ENCODE measurements around the gene CD244. TPM values are rescaled to one million over a fixed set of nuclear protein-coding genes. Genes with fewer than 3 reads are reported as not detected.
"Not testable (repeated sequence)": the region's sequence is repeated elsewhere in the genome, so short reads cannot be mapped to it uniquely, and the experiment has no call there.

CD244 gene
- total RNA-seq, 1 donor from 2014 or later: 0.56 TPM

DNA sequence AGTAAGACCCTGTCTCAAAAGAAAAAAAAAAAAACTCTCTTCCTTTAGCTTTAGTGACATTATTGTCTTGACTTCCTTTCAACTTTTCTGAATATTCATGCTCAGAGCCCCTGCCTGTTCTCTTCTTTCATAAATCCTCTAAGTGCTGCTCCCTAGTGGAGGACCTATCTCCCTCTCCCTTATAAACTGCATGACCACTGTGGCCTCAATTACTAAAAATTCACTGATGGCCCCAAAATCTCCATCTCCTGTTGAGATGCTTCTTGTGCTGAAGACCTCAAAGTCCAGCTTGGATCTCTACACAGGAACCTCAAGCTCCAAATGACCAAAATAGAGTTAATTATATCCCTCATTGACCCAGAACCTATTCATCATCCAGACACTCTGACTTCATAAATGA is 14.5 kb upstream of the CD244 start:
- no peak for ATAC-seq

- ATAC-seq: no peak
These were observed 13.6 kb upstream of the CD244 start for GRCh38 chr1:160876311-160876710.

- not testable (repeated sequence) for ATAC-seq
These were observed 12.9 kb upstream of the CD244 start for GRCh38 chr1:160875591-160875990.

GRCh38 chr1:160874935-160875334 is 12.2 kb upstream of the CD244 start:
- ATAC-seq: no peak

- ATAC-seq: no peak
These were observed 5.5 kb upstream of the CD244 start for GRCh38 chr1:160868141-160868540.

GRCh38 chr1:160867651-160868050 is 5.0 kb upstream of the CD244 start:
- ATAC-seq: not testable (repeated sequence)

DNA sequence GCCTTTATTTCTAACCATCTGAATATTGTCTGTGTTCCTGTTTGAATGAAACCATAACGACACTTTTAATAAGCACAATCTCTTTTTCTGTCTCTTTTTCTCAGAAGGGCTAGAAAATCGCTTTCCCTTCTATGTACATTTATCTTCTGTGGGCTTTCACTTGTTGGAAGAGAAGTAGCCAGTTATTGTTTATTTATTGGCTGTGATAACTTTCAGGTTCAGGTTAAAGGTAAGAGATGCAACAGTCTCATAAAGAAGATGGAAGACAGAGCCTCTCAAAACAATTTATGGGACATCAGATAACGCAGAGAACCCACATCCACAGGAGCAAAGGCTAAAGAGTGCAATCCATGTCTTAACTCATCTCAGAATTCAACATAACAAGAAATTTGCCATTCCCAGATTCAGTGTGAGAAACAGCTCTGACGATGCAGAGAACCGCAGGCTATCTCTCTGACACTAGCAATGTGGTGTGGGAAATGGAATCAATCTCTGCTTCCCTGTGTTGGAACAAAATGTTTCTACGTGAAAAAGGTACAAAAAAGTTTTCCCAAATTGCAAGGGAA is 4.1 kb upstream of the CD244 start:
- ATAC-seq: no peak

GRCh38 chr1:160866001-160866694 is 3.5 kb upstream of the CD244 start:
- no peak for ATAC-seq

GRCh38 chr1:160865337-160865736 is 2.6 kb upstream of the CD244 start:
- ATAC-seq: no peak

DNA sequence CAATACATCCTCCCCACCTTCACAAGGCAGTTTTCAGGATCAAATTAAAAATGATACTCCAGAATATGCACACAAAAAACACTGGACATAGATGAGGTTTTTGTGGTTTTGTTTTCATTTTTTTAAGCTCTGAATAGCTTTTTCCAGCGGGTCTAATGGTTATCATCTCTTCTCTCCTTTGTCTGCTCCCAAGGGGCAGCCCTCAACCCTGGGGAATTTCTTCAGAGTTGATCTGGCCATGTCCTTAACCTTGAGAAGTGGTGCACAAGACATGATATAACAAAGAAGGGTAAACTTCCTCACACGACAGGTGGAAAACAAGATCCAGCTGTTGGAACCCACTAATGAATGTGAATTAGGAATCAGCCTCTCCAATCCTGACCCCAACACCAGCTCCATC is 1.5 kb upstream of the CD244 start:
- ATAC-seq: no peak

- ATAC-seq: no peak
These were observed 1.1 kb upstream of the CD244 start for GRCh38 chr1:160863774-160864131.

- ATAC-seq: no peak
These were observed 530 bp upstream of the CD244 start for GRCh38 chr1:160863061-160863773.

DNA sequence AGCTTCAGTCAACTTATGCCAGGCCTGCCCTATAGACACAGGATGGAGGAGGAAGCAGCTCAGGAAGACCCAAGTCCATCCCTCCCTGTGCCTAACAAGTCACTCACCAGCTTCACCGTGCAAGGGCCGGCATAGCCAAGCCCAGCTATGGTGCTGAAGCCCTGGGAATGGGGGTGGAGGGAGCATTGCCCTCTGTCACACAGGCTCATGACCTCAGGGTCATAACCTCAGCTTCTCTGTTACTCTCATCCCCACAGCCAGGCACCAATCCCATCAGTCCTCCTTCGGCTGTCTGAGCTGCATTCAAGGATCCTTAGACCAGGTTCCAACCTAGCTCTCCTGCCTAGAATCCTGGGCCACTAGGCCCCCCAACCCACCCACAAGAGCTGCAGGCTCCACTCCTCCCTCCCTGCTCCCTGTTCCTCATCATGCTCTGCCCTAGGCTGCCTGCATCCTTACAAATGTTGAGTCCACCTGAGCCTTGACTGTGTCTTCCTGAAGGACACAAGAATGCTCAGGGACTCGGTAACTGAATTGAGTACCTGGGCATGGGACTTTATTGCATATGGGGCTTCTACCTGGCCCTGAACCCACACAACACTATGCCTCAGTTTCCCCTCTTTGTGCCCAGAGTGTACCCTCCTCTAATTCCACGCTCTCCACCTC is 1.7 kb downstream of the CD244 start:
- no peak for ATAC-seq

DNA sequence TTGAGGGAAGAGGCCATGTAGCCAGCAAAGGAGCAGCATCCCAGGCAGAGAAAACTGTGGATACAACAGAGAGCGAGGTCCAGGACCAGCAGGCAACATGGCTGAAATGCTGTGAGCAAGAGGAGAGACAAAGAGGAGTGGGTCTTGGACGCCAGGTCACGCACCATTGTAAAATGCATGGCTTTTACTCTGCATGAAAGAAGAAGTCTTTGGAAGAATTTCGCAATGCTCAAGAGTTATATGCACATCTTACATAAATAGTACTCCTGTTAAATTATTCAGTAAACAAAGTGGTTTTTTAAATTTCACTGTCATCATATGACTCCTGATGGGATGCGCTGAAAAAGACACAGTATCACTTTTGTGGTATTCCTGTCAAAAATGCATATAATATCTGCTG is 3.5 kb downstream of the CD244 start:
- no peak for ATAC-seq

GRCh38 chr1:160858507-160858906 is 4.2 kb downstream of the CD244 start:
- peak; percentile 29 for ATAC-seq

DNA sequence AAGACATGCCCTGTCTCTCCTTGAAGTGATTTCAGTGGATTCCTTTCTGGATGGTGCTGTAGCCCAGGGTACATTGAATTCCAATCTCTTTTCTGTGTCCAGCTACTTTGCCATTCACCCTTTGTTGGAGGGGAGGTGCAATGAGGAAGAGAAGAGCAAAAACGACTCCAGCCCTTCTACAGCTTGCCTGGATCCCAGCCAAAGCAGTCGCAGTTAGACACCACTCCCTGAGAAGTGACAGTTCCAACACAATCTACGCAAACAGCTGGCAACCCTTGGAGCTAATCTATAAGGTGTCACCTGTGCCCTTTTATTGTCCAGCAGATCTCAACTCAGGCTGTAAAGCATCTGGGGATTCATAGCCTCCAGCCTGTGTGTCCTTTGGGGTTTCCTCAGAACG is 4.6 kb downstream of the CD244 start:
- ATAC-seq: no peak

- ATAC-seq: peak; percentile 28
These were observed 7.3 kb downstream of the CD244 start for GRCh38 chr1:160855181-160855981.

DNA sequence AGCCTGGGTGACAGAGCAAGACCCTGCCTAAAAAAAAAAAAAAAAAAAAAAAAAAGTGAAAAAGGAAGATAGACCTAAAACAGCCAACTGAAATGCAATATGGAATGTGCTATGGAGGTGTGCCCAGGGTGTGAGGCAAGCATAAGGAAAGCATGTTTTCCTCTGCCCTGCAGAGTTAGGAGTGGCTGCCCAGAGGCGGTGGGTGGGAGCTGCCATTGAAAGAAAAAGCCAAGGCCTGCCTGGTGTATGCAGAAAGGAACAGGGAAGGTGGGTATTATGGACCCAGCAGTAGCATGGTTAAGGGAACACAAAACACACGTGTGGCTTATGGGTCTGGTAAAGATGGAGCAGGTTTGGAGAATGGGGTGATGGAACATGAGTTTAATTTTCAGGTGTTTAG is 8.9 kb downstream of the CD244 start:
- ATAC-seq: peak; percentile 70

GRCh38 chr1:160853014-160853413 is 9.7 kb downstream of the CD244 start:
- no peak for ATAC-seq

DNA sequence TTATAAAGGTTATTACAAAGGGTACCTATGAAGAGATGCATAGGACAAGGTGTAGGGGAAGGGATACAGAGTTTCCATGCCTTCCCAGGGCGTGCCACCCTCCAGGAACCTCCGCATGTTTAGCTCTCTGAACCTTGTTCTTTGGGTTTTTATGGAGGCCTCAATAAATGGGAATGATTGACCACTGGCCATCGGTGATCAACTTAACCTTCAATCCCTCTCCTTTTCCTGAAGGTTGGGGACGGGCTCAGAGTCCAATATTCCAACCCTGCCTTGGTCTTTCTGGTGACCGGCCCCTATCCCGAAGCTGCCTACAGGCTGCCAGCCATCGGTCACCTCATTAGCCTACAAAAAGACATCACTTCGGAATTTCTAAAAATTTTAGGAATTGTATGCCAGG is 11.7 kb downstream of the CD244 start:
- no peak for ATAC-seq

DNA sequence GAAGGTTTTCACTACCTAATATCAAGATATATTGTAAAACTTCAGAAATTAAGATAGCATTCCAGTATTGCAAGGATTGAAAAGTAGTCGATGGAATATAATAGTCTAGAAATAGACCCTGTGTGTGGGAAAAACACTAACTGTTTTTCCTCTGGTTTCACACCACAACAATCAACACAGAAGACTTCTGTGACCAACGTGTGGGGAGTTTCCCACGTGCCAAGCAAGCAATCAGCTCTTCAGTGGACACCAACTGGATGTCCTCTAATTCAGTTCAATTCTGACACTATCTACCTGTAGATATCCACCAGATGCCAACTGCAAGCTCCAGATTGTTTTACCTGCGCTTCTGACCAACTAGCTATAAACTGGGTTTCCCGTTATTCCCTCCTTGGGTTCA is 12.1 kb downstream of the CD244 start:
- ATAC-seq: no peak

DNA sequence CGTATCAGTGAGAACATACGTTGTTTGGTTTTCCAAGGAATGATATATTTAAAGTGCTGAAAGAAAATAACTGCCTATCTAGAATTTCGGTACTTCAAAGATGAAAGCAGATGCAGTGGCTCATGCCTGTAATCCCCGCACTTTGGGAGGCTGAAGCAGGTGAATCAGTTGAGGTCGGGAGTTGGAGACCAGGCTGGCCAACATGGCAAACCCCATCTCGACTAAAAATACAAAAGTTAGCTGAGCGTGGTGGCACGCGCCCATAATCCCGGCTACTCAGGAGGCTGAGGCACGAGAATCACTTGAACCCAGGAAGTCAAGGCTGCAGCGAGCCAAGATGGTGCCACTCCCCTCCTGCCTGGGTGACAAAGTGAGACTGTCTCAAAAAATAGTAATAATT is 16.4 kb downstream of the CD244 start:
- ATAC-seq: no peak

Data from esophagus mucosa (tissue), 1 donor.